Natural killer cell (primary cell): ENCODE data around the gene CHST2. TPM values are rescaled to one million over a fixed set of nuclear protein-coding genes. Genes with fewer than 3 reads are reported as not detected.

ENCODE experiments used
- ATAC-seq, 3 donors: fragments of 150-1000 bp in 2 of 3; fragments of 200-7000 bp in 1 of 3; cut with Tn5 transposase; 1 replicate in 1 of 3; 2 replicates in 2 of 3; pipeline ENCODE4 v1.10.0; 2021; ENCODE audit warnings: mild to moderate bottlenecking in 2 of 3, moderate library complexity in 2 of 3
- DNase-seq, 2 donors: peaks; one replicate each; pipeline versions ENCODE4 v3.0.0 to v3.0.0-alpha.2; 2013 to 2021; ENCODE audit warnings: mixed read lengths in 1 of 2
- H3K27ac ChIP-seq: one replicate; pipeline ENCODE4 v1.5.1; 2013; ENCODE audit warnings: mild to moderate bottlenecking, low read length
- H3K27me3 ChIP-seq: one replicate; pipeline ENCODE4 v1.6.1; 2013; ENCODE audit warnings: low read length; ENCODE audit not compliant: control insufficient read depth, insufficient read depth
- H3K36me3 ChIP-seq: one replicate; pipeline ENCODE4 v1.6.1; 2013; ENCODE audit warnings: low read length; ENCODE audit not compliant: control insufficient read depth, insufficient read depth
- H3K4me1 ChIP-seq: one replicate; pipeline ENCODE4 v1.6.1; 2013; ENCODE audit warnings: low read length; ENCODE audit not compliant: control insufficient read depth, insufficient read depth
- H3K4me3 ChIP-seq: one replicate; pipeline ENCODE4 v1.5.1; 2013; ENCODE audit warnings: low read length
- H3K9me3 ChIP-seq: one replicate; pipeline ENCODE4 v1.6.1; 2013; ENCODE audit warnings: low read length; ENCODE audit not compliant: control insufficient read depth, insufficient read depth
- H3K27ac Mint-ChIP-seq, 2 donors: one replicate each; pipeline ENCODE4 v1.8.0; 2022; ENCODE audit warnings: mild to moderate bottlenecking in 2 of 2, mixed read lengths in 2 of 2, moderate library complexity in 1 of 2
- H3K27me3 Mint-ChIP-seq, 2 donors: one replicate each; pipeline ENCODE4 v1.8.0; 2022; ENCODE audit warnings: low read depth in 2 of 2, mixed read lengths in 2 of 2
- H3K36me3 Mint-ChIP-seq: one replicate; pipeline ENCODE4 v1.8.0; 2022; ENCODE audit warnings: mixed read lengths
- H3K4me1 Mint-ChIP-seq, 2 donors: one replicate each; pipeline ENCODE4 v1.8.0; 2022; ENCODE audit warnings: mixed read lengths in 2 of 2
- H3K4me3 Mint-ChIP-seq: one replicate; pipeline ENCODE4 v1.8.0; 2022; ENCODE audit warnings: mild to moderate bottlenecking, moderate library complexity, mixed read lengths
- H3K9me3 Mint-ChIP-seq, 2 donors: one replicate each; pipeline ENCODE4 v1.8.0; 2022; ENCODE audit warnings: mixed read lengths in 2 of 2
- WGBS: methylation state at CpG from one replicate; pipeline ENCODE4 v1.1.7; 2013; ENCODE audit warnings: missing lambda C conversion rate; ENCODE audit not compliant: insufficient coverage; 5-methylcytosine and 5-hydroxymethylcytosine counted together
- intact Hi-C: fragments of 100-400 bp; cut with micrococcal nuclease; formaldehyde crosslinking; loops from one replicate; pipeline ENCODE4 v1.14.2; 2022
- total RNA-seq, 4 donors: library from RNA; stranded (reverse); fragments of 120-200 nt in 1 of 4; gene quantifications; one replicate each; pipeline versions ENCODE4 v1.2.3 to v1.2.4, GENCODE V29; 2013 to 2022
- TF ChIP-seq, protein P1 (sequence below): fragments of 200-600 bp; IDR thresholded peaks from one replicate; pipeline ENCODE4 v1.8.0; 2022; ENCODE audit warnings: antibody characterized with exemption

CHST2 gene
- total RNA-seq, 3 donors from 2014 or later (not counting 1 experiment from before 2014, with no cell fraction given): 74.6 to 113 (median 95.4) TPM

GRCh38 chr3:143139762-143140161, 20.2 kb downstream of the CHST2 start:
- intact Hi-C loops: no loop called here
- WGBS: 89% methylated on average over 7 of the region's 7 CpGs
- no peaks in the 10 kb centered on the region for H3K9me3 ChIP-seq
- no peak overlapping the region for H3K27ac ChIP-seq
- no peaks in the 10 kb centered on the region for H3K36me3 Mint-ChIP-seq
- H3K27me3 ChIP-seq: no peaks in the 10 kb centered on the region
- ATAC-seq (no peak), DNase-seq (no peak)
- no peaks in the 10 kb centered on the region for H3K27me3 Mint-ChIP-seq
- TF ChIP-seq, protein P1, sequence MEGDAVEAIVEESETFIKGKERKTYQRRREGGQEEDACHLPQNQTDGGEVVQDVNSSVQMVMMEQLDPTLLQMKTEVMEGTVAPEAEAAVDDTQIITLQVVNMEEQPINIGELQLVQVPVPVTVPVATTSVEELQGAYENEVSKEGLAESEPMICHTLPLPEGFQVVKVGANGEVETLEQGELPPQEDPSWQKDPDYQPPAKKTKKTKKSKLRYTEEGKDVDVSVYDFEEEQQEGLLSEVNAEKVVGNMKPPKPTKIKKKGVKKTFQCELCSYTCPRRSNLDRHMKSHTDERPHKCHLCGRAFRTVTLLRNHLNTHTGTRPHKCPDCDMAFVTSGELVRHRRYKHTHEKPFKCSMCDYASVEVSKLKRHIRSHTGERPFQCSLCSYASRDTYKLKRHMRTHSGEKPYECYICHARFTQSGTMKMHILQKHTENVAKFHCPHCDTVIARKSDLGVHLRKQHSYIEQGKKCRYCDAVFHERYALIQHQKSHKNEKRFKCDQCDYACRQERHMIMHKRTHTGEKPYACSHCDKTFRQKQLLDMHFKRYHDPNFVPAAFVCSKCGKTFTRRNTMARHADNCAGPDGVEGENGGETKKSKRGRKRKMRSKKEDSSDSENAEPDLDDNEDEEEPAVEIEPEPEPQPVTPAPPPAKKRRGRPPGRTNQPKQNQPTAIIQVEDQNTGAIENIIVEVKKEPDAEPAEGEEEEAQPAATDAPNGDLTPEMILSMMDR: no peak
- no peaks in the 10 kb centered on the region for H3K4me1 ChIP-seq
- no peak overlapping the region for H3K4me3 Mint-ChIP-seq
- peaks cover 7 to 23% of the 10 kb centered on the region in 2 donors for H3K4me1 Mint-ChIP-seq
- H3K36me3 ChIP-seq: no peaks in the 10 kb centered on the region
- no peaks in the 10 kb centered on the region for H3K9me3 Mint-ChIP-seq
- no peak overlapping the region for H3K27ac Mint-ChIP-seq
- H3K4me3 ChIP-seq: no peak overlapping the region

GRCh38 chr3:143140550-143140949, 21.0 kb downstream of the CHST2 start:
- no peaks in the 10 kb centered on the region for H3K4me1 ChIP-seq
- DNase-seq: no peak
- no peak overlapping the region for H3K4me3 ChIP-seq
- 95% methylated on average over 6 of the region's 6 CpGs for WGBS
- H3K27me3 ChIP-seq: no peaks in the 10 kb centered on the region
- Mint-ChIP-seq H3K4me3 (no peak overlapping the region), H3K27ac (no peak overlapping the region), H3K36me3 (no peaks in the 10 kb centered on the region), H3K27me3 (no peaks in the 10 kb centered on the region), H3K4me1 (peaks cover 3 to 17% of the 10 kb centered on the region in 2 donors), H3K9me3 (no peaks in the 10 kb centered on the region)
- ATAC-seq: no peak
- H3K27ac ChIP-seq: no peak overlapping the region
- TF ChIP-seq, protein P1: no peak
- H3K9me3 ChIP-seq: no peaks in the 10 kb centered on the region
- intact Hi-C loops: no loop called here
- no peaks in the 10 kb centered on the region for H3K36me3 ChIP-seq

DNA sequence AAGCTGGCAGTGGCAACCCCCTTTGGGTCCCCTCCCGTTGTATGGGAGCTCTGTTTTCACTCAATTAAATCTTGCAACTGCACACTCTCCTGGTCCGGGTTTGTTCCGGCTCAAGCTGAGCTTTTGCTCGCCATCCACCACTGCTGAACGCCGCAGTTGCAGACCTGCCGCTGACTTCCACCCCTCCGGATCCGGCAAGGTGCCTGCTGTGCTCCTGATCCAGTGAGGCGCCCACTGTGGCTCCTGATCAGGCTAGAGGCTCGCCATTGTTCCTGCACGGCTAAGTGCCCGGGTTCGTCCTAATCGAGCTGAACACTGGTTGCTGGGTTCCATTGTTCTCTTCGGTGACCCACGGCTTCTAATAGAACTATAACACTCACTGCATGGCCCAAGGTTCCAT, 22.8 kb downstream of the CHST2 start:
- no peaks in the 10 kb centered on the region for H3K9me3 Mint-ChIP-seq

GRCh38 chr3:143145906-143146305, 26.3 kb downstream of the CHST2 start:
- 88% methylated on average over 4 of the region's 4 CpGs for WGBS
- intact Hi-C loops: no loop called here
- H3K36me3 ChIP-seq: no peaks in the 10 kb centered on the region
- H3K4me1 Mint-ChIP-seq: peaks cover 5 to 6% of the 10 kb centered on the region in 2 donors
- no peak overlapping the region for H3K27ac Mint-ChIP-seq
- no peaks in the 10 kb centered on the region for H3K9me3 Mint-ChIP-seq
- no peak overlapping the region for H3K4me3 Mint-ChIP-seq
- H3K27me3 ChIP-seq: no peaks in the 10 kb centered on the region
- no peaks in the 10 kb centered on the region for H3K9me3 ChIP-seq
- H3K27ac ChIP-seq: no peak overlapping the region
- H3K4me1 ChIP-seq: no peaks in the 10 kb centered on the region
- no peak for ATAC-seq
- DNase-seq: no peak
- H3K36me3 Mint-ChIP-seq: no peaks in the 10 kb centered on the region
- no peaks in the 10 kb centered on the region for H3K27me3 Mint-ChIP-seq
- no peak overlapping the region for H3K4me3 ChIP-seq
- TF ChIP-seq, protein P1: no peak

More for the DNA sequence above, 22.8 kb downstream of the CHST2 start:
- Histone ChIP-seq H3K27ac (no peak overlapping the region), H3K27me3 (no peaks in the 10 kb centered on the region), H3K4me1 (no peaks in the 10 kb centered on the region), H3K36me3 (no peaks in the 10 kb centered on the region), H3K9me3 (no peaks in the 10 kb centered on the region), H3K4me3 (no peak overlapping the region)
- Mint-ChIP-seq H3K4me3 (no peak overlapping the region), H3K27ac (no peak overlapping the region), H3K36me3 (no peaks in the 10 kb centered on the region), H3K27me3 (no peaks in the 10 kb centered on the region), H3K4me1 (peaks cover 0 to 15% of the 10 kb centered on the region in 2 donors)
- intact Hi-C loops: no loop called here
- TF ChIP-seq, protein P1: no peak
- ATAC-seq (no peak), DNase-seq (no peak)
- WGBS: 94% methylated on average over 17 of the region's 17 CpGs
